CD4-positive, alpha-beta T cell treated with Interleukin-17A for 4 hours (primary cell): ENCODE data around the gene CAPZB.

Source experiments
- DNase-seq: peaks from one replicate; pipeline ENCODE4 v3.0.0-alpha.2; 2020; ENCODE audit warnings: mixed read lengths

CAPZB gene

DNA sequence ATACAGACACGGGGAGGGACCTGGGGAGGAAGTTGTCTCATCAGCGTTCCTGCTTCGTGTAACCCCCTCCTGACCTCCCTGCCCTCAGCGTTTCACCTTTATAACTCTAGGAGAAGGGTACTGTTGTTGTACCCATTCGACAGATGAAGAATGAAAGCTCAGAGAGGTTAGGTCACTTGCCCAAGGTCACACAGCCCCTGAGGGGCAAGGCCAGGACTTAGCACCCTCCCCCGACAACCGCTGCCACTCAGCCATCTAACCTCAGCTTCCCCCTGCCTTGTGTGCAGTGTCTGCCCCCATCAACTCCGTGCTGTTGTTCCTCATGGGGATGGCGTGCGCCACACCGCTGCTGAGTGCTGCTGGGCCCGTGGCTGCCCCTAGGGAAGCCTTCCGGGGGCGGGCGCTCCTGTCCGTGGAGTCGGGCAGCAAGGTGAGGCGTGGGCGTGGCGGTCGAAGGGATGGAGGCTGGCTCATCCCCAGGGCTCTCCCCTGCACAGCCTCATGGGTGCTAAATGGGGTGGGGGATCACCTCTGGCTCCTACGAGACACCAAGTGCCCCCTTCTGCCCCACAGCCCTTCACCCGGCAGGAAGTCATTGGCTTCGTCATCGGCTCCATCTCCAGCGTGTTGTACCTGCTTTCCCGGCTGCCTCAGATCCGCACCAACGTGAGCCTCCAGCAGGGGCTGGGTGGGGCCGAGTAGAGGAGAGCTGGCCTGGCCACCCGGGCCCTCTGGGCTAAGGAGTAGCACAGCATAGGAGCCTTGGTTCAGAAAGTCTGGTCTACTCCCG, 159.2 kb downstream of the CAPZB start:
- no peak for DNase-seq

DNA sequence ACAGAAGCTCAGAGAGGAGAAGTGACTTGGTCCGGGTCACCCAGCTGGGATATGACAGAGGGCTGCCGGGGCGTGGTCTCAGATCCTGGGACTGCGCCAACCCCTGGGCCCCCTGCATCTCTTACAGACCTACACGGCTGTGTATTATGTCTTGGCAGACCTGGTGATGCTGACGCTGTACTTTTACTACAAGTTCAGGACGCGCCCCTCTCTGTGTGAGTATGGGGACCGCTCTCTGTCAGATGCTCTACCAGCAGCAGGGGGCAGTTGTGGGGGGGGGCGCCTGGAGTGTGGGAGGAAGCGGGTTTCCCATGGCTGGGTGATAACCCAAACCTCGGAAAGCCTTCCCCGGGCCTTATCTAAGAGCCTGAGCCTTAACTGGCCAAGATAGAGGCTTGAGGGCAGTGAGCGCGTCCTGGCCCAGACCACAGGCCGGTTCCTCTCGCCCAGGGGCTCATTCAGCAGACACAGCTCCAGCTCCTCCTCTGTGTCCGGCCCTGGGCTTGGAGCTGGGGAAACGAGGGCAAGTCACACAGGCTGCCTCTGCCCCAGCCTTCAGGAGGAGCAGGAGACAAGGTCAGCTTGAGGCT, 159.9 kb downstream of the CAPZB start:
- no peak for DNase-seq

- no peak for DNase-seq
Measured at GRCh38 chr1:19324665-19324990, 160.7 kb downstream of the CAPZB start.

DNA sequence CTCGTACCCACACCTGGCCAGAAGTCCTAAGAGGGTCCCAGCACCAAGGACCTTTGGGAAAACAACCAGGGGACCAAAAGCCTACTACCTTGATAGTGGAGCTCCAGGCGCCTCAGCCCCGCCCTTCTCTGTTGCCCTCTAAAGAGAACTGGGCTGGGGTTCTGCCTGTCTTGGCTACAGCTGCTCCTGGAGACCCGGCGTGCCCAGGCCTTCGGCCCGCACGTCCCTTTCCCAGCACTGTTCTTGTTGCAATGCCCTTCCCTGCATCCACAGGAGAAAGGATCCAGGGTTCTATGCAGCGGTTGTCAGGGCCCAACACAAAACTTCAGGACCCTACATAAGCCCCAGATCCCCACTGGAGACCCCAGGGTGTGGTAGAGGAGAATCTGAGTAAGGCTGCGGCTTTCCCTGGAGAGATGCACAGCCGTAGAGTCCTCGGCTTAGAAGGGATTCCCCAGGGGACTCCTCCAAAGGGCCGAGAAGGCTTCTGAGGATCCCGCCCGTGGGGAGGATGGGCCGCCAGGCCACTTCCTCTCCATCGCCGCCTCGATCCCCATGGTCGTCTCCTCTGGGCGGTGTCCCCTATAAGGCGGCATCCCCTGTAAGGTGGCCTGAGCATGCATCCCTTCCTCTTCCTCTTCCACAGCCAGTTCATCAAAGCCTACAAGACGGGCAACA, 161.2 kb downstream of the CAPZB start:
- DNase-seq: no peak

GRCh38 chr1:19322481-19322880, 162.9 kb downstream of the CAPZB start:
- DNase-seq: no peak

DNA sequence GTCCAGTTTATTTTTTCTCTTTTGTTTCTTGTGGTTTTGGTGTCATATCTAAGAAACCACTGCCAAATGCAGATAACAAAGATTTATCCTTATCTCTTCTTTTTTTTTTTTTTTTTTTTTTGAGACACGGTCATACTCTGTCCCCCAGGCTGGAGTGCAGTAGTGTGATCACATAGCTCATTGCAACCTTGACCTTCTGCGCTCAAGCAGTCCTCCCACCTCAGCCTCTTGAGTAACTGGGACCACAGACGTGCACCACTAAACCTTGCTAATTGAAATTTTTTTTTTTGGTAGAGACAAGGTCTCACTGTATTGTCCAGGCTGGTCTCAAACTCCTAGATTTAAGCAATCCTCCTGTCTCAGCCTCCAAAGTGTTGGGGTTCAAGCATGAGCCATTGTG, 164.3 kb downstream of the CAPZB start:
- DNase-seq: no peak

DNA sequence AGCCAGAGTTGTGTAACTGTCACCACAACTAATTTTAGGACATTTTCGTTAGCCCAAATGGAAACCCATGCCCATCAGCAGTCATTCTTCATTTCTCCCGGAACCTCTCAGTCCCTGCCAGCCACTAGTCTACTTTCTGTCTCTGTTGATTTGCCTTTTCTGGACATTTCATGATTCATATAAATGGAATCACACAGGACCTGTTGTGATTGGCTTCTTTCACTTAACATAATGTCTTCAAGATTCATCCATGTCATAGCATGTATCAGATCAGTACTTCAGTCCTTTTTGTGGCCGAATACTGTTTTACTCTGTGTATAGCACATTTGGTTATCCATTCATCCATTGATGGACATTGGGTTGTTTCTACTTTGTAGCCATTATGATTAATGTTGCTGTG, 166.1 kb downstream of the CAPZB start:
- no peak for DNase-seq

DNA sequence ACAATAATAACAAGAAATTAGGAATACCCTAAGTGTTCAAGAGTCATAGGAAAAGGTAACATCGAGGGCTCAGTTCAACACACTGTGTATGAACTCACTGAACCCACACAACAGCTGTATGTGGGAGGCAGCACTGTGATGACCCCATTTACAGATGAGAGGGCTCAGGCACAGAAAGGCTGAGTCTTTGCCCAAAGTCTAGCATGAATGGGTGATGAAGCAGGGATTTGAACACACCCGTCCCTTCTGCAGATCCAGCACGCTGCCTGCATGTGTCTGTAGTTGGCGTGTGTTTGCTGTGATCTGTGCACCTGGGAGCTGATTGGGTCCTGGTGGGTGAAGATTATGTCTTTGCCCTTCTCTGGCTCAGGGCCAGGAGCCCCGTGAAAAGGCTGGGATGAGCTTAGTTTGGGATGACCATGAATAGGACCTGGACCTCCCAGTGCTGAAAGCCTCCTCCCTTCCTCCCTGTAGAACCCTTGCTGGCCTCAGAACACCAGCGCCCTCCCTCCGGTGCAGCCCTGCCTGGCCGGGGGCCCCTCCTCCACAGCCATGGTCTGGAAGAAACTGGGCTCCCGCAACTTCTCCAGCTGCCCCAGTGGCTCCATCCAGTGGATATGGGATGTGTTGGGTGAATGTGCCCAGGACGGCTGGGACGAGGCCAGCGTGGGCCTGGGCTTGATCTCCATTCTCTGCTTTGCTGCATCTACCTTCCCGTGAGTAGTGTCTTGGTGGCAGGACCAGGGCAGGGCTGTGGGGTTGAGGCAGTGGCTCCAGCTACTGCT, 168.0 kb downstream of the CAPZB start:
- no peak for DNase-seq

GRCh38 chr1:19315378-19316198, 169.8 kb downstream of the CAPZB start:
- DNase-seq: no peak

DNA sequence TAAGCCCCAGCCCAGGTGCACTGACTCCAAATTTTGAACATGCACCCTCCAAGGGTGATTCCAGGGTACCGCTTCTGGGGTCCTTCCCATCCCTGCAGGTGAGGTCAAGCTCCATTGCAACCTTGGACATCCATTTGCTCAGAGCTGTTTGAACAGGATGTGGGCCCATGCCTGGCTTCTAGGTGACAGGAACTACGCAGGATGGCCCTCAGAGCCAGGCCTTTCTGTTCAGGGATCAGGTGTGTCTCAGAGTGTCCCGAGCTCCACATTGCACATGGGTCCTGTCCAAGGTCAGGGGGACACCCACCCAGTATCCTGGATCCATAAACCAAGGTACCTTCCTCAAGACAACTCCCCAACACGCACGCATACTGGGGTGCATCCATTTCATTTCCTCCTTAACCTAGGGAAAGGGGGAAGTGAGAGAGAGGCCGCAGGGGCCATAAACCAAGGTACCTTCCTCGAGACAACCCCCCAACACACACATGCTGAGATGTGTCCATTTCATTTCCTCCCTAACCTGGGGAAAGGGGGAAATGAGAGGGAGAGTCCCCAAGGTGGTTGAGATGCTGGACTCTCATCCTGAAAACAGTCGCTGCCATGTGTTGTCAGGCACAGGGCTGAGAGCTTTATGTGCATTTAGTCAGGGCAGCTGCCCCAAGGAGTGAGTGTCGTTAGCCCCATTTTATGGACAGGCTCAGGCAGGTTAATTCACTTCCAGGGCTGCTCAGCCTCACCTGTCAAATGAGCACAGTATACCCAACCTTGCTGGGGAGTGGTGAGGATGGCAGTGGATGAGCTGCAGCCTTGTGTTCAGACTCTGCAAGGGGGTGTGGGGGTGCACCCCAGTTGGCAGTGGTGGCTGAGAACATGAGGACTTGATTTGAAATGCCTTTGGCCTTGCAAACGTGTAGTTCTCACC, 171.1 kb downstream of the CAPZB start:
- DNase-seq: no peak

DNA sequence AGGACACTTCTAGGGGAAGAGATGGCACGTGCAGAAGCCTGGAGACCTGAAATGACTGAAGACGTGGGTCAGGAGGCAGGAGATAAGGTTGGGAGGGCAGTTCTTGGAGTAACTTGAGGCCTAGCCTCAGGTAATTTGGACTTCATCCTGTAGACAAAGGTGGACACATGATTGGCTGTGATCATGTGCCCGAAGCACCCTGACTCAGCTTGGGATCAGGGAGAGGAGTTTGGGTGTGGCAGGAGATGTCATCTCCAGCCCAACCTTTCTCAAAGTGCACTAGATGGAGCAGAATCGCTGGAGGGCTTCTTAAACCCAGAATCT, 171.7 kb downstream of the CAPZB start:
- DNase-seq: no peak

- DNase-seq: no peak
Measured at GRCh38 chr1:19312782-19313635, 172.3 kb downstream of the CAPZB start.

GRCh38 chr1:19311931-19312781, 173.2 kb downstream of the CAPZB start, which contains the start of the genes AKR7A2 and SLC66A1:
Gene AKR7A2, minus strand, starts transcription at chr1:19312144. Its CDS starts 20 bp downstream, at chr1:19312124.
Gene SLC66A1, plus strand, starts transcription at chr1:19312326. Its CDS starts 5,352 bp downstream, at chr1:19317678.
- DNase-seq: peak; percentile 91

DNA sequence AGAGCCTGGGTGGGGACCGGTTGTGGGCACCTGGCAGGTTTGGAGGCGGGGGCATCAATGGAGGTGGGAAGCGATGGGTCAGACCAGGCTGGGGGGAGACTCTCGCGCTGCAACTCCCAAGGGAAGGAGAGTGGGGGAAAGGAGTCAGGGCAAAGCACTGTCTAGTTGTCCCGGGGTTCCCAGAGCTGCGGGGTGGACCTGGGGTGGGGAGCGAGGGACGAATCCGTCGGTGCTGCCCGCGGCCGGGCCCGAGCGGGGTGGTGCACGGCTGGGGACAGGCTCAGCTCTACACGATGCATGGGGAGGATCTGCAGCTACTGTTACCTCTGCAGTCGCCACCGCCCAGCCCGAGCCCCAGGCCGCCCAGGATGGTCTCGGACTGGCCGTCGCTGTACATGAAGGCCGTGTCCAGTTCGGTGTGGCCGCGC, 173.8 kb downstream of the CAPZB start:
- peak; percentile 40 for DNase-seq

- DNase-seq: no peak
Measured at GRCh38 chr1:19310720-19311502, 174.4 kb downstream of the CAPZB start.

GRCh38 chr1:19310061-19310460, 175.3 kb downstream of the CAPZB start:
- no peak for DNase-seq

GRCh38 chr1:19309123-19309813, 176.1 kb downstream of the CAPZB start:
- DNase-seq: no peak

DNA sequence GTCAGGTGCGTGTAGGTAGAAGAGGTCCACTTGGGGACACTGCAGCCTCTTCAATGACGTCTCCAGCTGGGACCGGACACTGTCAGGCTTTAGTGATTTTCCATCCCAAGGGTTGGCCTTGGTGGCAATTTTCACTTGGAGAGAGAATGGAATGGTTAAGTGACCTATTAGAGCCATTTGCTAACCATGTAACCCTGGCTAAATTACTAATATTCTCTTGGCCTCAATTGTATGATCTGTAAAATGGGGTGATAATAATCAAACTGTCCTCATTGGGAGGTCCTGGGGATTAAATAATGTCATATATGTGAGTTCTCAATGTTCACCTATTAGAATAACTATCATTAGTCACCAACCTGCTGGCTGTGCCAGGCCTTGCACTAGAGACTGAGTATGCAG, 176.8 kb downstream of the CAPZB start:
- DNase-seq: no peak
